ENCODE results near the gene FAM120A.

DNA sequence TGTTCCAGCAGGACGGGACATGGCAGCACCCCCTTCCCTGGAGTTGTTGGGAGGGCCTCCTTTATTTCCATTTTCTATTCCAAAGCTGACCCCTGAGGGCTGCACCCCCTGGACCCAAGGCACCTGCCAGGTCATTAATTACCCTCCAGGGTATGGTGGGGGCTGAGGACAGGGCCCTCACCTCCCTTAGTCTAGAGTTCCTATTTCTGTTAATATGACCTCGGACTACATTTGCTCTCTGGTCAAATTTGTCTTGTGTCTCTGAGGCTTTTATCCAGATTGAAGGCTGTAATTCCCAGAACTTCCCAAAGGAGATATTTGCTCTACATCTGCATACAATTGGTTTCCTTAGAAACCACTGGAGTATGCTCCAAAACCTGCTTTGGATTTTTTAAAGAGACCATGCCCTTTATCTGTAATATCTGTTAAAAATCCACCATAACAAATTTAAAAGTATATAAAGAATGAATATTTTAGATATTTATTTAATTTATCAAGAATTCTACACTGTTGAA is 141.7 kb downstream of the FAM120A start:
- TF ChIP-seq, protein P1, sequence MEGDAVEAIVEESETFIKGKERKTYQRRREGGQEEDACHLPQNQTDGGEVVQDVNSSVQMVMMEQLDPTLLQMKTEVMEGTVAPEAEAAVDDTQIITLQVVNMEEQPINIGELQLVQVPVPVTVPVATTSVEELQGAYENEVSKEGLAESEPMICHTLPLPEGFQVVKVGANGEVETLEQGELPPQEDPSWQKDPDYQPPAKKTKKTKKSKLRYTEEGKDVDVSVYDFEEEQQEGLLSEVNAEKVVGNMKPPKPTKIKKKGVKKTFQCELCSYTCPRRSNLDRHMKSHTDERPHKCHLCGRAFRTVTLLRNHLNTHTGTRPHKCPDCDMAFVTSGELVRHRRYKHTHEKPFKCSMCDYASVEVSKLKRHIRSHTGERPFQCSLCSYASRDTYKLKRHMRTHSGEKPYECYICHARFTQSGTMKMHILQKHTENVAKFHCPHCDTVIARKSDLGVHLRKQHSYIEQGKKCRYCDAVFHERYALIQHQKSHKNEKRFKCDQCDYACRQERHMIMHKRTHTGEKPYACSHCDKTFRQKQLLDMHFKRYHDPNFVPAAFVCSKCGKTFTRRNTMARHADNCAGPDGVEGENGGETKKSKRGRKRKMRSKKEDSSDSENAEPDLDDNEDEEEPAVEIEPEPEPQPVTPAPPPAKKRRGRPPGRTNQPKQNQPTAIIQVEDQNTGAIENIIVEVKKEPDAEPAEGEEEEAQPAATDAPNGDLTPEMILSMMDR (IDR thresholded peaks at IDR 0.05) = no peak
- TF ChIP-seq POLR2A (IDR thresholded peaks at IDR 0.05) = no peak
- TF ChIP-seq EP300 (IDR thresholded peaks at IDR 0.05) = no peak
